GM23338 (cell line): Measurements from ENCODE around the gene ZNF792. TPM values are rescaled to one million over a fixed set of nuclear protein-coding genes. Genes with fewer than 3 reads are reported as not detected.

Experiments
- ATAC-seq: fragments of 200-7000 bp; cut with Tn5 transposase; 3 replicates; pipeline ENCODE4 v1.9.1; 2020
- DNase-seq: peaks from one replicate; pipeline ENCODE4 v3.0.0-alpha.2; 2015; ENCODE audit warnings: low spot score
- H2AFZ ChIP-seq: fragments of 200-600 bp; sonication (generic); 2 replicates; pipeline ENCODE4 v1.8.0; 2016; ENCODE audit warnings: antibody characterized with exemption, mild to moderate bottlenecking, moderate library complexity
- H3F3A ChIP-seq: fragments of 200-600 bp; sonication (generic); replicated peaks from 2 replicates; pipeline ENCODE4 v1.8.0; 2017; ENCODE audit warnings: antibody characterized with exemption, mixed run types, low read depth
- H3K27ac ChIP-seq: fragments of 200-600 bp; sonication (generic); 2 replicates; pipeline ENCODE4 v1.6.1; 2016; ENCODE audit warnings: low read depth
- H3K27me3 ChIP-seq: fragments of 200-600 bp; sonication (generic); 2 replicates; pipeline ENCODE4 v1.8.0; 2016; ENCODE audit warnings: mild to moderate bottlenecking, mixed run types, moderate library complexity; ENCODE audit not compliant: insufficient read depth
- H3K36me3 ChIP-seq: fragments of 200-600 bp; sonication (generic); 2 replicates; pipeline ENCODE4 v1.8.0; 2016; ENCODE audit warnings: mild to moderate bottlenecking; ENCODE audit not compliant: insufficient read depth
- H3K4me1 ChIP-seq: fragments of 200-600 bp; sonication (generic); 2 replicates; pipeline ENCODE4 v1.8.0; 2016; ENCODE audit warnings: mild to moderate bottlenecking, moderate library complexity; ENCODE audit not compliant: insufficient read depth
- H3K4me2 ChIP-seq: fragments of 200-600 bp; sonication (generic); 2 replicates; pipeline ENCODE4 v1.7.1; 2017; ENCODE audit warnings: mixed run types
- H3K4me3 ChIP-seq: fragments of 200-600 bp; sonication (generic); 2 replicates; pipeline ENCODE4 v1.6.1; 2016; ENCODE audit warnings: mixed run types
- H3K79me2 ChIP-seq: fragments of 200-600 bp; sonication (generic); replicated peaks from 2 replicates; pipeline ENCODE4 v1.8.0; 2017; ENCODE audit warnings: mild to moderate bottlenecking; ENCODE audit not compliant: insufficient read depth
- H3K9me2 ChIP-seq: fragments of 200-600 bp; sonication (generic); 2 replicates; pipeline ENCODE4 v1.8.0; 2017; ENCODE audit not compliant: insufficient read depth
- H4K20me1 ChIP-seq: fragments of 200-600 bp; sonication (generic); replicated peaks from 2 replicates; pipeline ENCODE4 v1.8.0; 2017; ENCODE audit warnings: mild to moderate bottlenecking; ENCODE audit not compliant: insufficient read depth
- H3K27ac Mint-ChIP-seq: 2 replicates; pipeline ENCODE4 v1.8.0; 2020; ENCODE audit warnings: inconsistent platforms, mild to moderate bottlenecking, moderate library complexity, mixed read lengths
- H3K27me3 Mint-ChIP-seq: 3 replicates; pipeline ENCODE4 v1.8.0; 2022; ENCODE audit warnings: low read depth, mild to moderate bottlenecking, moderate library complexity, mixed read lengths, inconsistent platforms; ENCODE audit not compliant: insufficient read depth, poor library complexity
- H3K36me3 Mint-ChIP-seq: 3 replicates; pipeline ENCODE4 v1.8.0; 2021; ENCODE audit warnings: low read depth, mild to moderate bottlenecking, inconsistent platforms, moderate library complexity, mixed read lengths
- H3K4me1 Mint-ChIP-seq: 3 replicates; pipeline ENCODE4 v1.8.0; 2020; ENCODE audit warnings: mild to moderate bottlenecking, inconsistent platforms, mixed read lengths
- H3K4me3 Mint-ChIP-seq: 3 replicates; pipeline ENCODE4 v1.8.0; 2021; ENCODE audit warnings: moderate library complexity, mild to moderate bottlenecking, inconsistent platforms, mixed read lengths
- H3K9me3 Mint-ChIP-seq: 3 replicates; pipeline ENCODE4 v1.8.0; 2020; ENCODE audit warnings: moderate library complexity, mild to moderate bottlenecking, inconsistent platforms, mixed read lengths
- CREB1 ChIP-seq: fragments of 250-450 bp; sonication (Bioruptor Pico); IDR thresholded peaks from 2 replicates; pipeline ENCODE4 v1.5.0; 2020; ENCODE audit warnings: low read depth, mild to moderate bottlenecking, moderate library complexity
- CTCF ChIP-seq, 2 experiments: fragments of 200-600 bp in 1 of 2; sonication (generic) in 1 of 2; conservative IDR thresholded peaks; 2 replicates each; pipeline versions ENCODE4 v1.5.1 to v1.6.1; 2016 to 2017; ENCODE audit warnings: antibody characterized with exemption in 2 of 2, low read depth in 2 of 2, mild to moderate bottlenecking in 2 of 2, moderate library complexity in 1 of 2
- ETS1 ChIP-seq: IDR thresholded peaks from 2 replicates; pipeline ENCODE4 v1.6.1; 2016; ENCODE audit warnings: antibody characterized with exemption
- EZH2 ChIP-seq: fragments of 200-600 bp; sonication (generic); IDR thresholded peaks from one replicate; pipeline ENCODE4 v1.8.0; 2017; ENCODE audit warnings: antibody characterized with exemption, mild to moderate bottlenecking, low read depth; ENCODE audit not compliant: unreplicated experiment
- EZH2phosphoT487 ChIP-seq: fragments of 200-600 bp; sonication (generic); IDR thresholded peaks from one replicate; pipeline ENCODE4 v1.8.1; 2018; ENCODE audit warnings: antibody characterized with exemption; ENCODE audit not compliant: unreplicated experiment
- POLR2AphosphoS5 ChIP-seq: IDR thresholded peaks from 2 replicates; pipeline ENCODE4 v1.6.1; 2016; ENCODE audit warnings: antibody characterized with exemption, low read depth
- REST ChIP-seq: IDR thresholded peaks from one replicate; pipeline ENCODE4 v1.6.1; 2018; ENCODE audit warnings: antibody characterized with exemption; ENCODE audit not compliant: unreplicated experiment
- STAT1 ChIP-seq: IDR thresholded peaks from one replicate; pipeline ENCODE4 v1.6.1; 2016; ENCODE audit warnings: antibody characterized with exemption; ENCODE audit not compliant: unreplicated experiment
- ZNF331 ChIP-seq: fragments of 250-450 bp; sonication (Bioruptor Pico); IDR thresholded peaks from 2 replicates; pipeline ENCODE4 v1.5.0; 2020; ENCODE audit warnings: low read depth, mild to moderate bottlenecking, moderate library complexity
- ZNF462 ChIP-seq: fragments of 250-450 bp; sonication (Bioruptor Pico); IDR thresholded peaks from 2 replicates; pipeline ENCODE4 v1.5.0; 2020; ENCODE audit warnings: mild to moderate bottlenecking, moderate library complexity
- polyA plus RNA-seq: library from polyadenylated mRNA; unstranded; fragments of >200 nt; fragmentation: Nextera tagmentation; extraction: Ambion mirVana; gene quantifications from 2 replicates; pipeline ENCODE4 v1.2.1, GENCODE V29; 2016
- total RNA-seq: library from RNA; depleted of rRNA; stranded (reverse); fragments of >200 nt; shearing (Covaris generic); gene quantifications from 2 replicates; pipeline ENCODE4 v1.2.3, GENCODE V29; 2014

Gene ZNF792
- total and polyA plus RNA-seq, 2 experiments from 2014 or later = 1.3 to 12.8 TPM

- TF ChIP-seq ETS1 (no peak), CREB1 (no peak), ZNF331 (no peak)
Measured at GRCh38 chr19:34960103-34960805, 3.8 kb downstream of the ZNF792 start (continued).

GRCh38 chr19:34959021-34959420 lies 5.0 kb downstream of the ZNF792 start:
- ATAC-seq = no peak
- Histone ChIP-seq H3K4me1 (peaks cover 13% of the 10 kb centered on the region), H3F3A (0 out of 2 replicates have a peak, but pooled peaks cover 3% of the 10 kb centered on the region), H3K4me2 (no peak overlapping the region), H3K79me2 (peaks cover 15% of the 10 kb centered on the region), H3K36me3 (peaks cover 36% of the 10 kb centered on the region), H3K4me3 (no peak overlapping the region), H4K20me1 (no peaks in the 10 kb centered on the region), H3K27ac (no peak overlapping the region), H3K9me2 (no peaks in the 10 kb centered on the region), H2AFZ (no peak overlapping the region), H3K27me3 (peaks cover 11% of the 10 kb centered on the region)
- peaks cover 68% of the 10 kb centered on the region for H3K9me3 Mint-ChIP-seq
- peaks cover 16% of the 10 kb centered on the region for H3K27me3 Mint-ChIP-seq
- peaks cover 76% of the 10 kb centered on the region for H3K36me3 Mint-ChIP-seq
- no peak overlapping the region for H3K4me3 Mint-ChIP-seq
- H3K4me1 Mint-ChIP-seq = peaks cover 9% of the 10 kb centered on the region
- DNase-seq = no peak
- H3K27ac Mint-ChIP-seq = no peak overlapping the region
- TF ChIP-seq EZH2 (no peak), REST (no peak), ZNF462 (no peak), STAT1 (no peak), EZH2phosphoT487 (no peak), POLR2AphosphoS5 (no peak), ETS1 (no peak), CREB1 (no peak), ZNF331 (no peak), CTCF (conservative IDR thresholded peaks at IDR 0.05; ENCODE audit: low read depth in 2 of 2) (no peak)
